Stimulated activated CD4-positive, alpha-beta T cell treated with anti-CD3 and anti-CD28 coated beads, TNF-alpha, amount 100 ng/mL, for 24 hours (primary cell): ENCODE results near the gene RIN2.
A peak's percentile ranks its signal among the peaks of the same experiment; 100 is the strongest.

Experiments
- DNase-seq, 3 experiments: peaks; one replicate each; pipeline ENCODE4 v3.0.0-alpha.2; 2020; ENCODE audit warnings: low read depth in 3 of 3

RIN2 gene

DNA sequence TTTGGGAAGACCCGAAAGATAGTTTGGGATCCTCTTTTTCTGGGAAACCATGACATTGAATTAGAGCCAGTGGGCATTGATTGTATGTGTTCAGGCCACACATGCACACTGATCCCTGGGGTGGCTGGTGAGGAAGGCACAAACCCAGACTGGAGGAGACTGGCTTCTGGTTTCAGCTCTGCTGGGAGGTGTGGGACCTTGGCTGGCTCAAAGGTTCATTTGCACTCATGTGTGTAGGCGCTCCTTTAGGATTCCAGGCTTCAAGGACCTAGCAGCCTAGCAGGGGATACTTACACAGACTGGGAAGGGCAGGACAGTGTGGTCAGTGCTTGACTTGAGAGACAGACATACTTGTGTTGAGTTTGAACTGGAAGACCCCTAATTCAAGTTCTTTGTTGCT lies 7.2 kb downstream of the RIN2 start:
- no peak for DNase-seq

DNA sequence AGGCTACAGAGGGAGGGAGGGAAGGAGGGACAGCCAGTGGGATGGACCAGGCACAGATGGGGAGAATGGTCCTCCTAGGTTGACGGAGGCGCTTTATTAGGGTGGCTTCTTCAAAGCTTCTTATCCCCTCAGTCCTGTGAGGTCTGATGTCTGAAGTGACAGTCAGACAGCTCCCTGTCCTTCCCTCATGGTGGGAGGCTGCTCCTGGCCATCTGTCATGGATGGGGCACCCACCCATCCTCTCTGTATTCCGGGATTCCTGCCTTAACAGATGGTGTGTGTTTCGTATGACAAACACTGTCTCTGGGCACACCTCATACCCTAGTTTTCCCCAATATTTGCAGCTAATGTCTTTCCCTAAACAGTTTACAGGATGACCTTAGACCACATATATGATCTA lies 7.9 kb downstream of the RIN2 start:
- no peak for DNase-seq

DNA sequence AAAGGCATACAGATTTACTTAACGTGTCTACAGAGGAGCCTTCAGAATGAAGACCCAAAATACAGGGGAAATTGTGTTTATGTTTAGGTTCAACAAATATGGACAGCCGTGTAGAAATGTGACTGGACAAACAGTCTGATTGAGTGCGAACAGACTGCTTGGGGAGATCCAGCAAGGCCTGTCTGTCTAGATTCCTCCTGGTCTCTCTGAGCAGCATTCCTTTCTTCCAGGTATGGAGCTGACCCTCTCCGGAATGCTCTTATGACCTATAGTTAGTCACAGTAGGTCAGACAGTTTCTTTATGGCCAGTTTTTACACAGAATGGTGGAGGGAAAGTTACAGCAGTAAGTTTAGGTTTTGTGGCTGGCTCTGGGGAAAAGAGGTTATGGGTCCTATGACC lies 9.0 kb downstream of the RIN2 start:
- no peak for DNase-seq

DNA sequence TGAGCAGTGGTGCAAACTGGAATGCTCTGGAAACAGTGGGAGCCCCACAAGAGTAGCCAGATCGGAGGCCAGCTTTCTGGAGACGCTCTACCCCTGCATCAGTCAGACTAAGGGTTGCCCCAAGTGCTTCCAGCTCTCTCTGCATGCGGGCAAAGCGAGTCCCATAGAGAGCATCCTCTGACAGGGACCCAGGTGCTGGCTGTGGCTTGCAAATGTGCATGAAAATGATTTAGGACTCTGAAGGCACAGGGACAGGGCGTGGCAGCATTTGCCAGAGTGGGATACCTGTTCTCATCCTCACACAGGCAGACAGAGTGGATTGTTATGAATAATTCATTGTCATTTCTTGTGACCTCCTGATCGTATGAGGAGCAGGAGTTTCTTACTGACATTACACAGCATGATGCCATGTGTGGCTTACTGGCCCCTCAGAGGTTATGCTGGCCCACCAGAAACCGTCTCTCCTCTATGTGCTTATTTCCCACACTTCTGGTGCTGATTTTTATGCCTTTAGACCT lies 10.3 kb downstream of the RIN2 start:
- no peak for DNase-seq

DNA sequence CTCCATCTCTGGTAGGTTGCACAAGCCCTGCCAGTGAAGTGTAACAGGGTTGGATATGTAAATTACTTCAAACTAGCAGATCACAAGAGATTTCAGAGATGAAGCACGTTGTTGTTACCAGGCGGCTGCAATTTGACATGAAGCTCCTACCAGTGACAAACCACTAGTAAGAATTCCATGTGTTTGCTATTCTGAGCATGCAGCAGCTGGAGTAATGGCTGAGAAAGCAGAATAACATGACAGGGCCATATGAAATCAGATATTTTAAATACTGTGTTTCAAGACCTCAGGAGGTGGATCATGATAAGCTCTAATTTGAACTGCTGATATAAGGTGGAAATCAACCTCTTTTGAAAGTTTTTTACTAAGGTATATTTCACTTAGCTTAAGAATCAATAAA lies 11.4 kb downstream of the RIN2 start:
- no peak for DNase-seq

DNA sequence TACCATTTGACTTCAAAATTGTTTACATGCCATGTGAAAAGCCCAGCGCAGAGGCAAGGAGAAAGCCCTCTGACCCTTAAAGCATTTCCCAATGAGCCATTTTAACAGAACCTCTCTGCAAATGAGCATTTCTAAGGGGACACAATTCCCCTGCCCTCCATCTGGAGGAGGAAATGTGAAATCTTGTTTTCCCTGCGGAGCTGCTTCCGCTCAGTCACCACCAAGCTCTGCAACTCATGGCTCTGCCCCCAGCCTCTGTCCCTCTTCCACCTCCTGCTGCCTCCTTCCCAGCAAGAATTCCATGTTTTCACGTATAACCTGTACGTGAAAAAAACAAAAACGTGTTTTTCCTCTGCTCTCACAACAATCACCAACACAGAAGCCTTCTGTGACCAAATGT lies 12.3 kb downstream of the RIN2 start:
- no peak for DNase-seq

DNA sequence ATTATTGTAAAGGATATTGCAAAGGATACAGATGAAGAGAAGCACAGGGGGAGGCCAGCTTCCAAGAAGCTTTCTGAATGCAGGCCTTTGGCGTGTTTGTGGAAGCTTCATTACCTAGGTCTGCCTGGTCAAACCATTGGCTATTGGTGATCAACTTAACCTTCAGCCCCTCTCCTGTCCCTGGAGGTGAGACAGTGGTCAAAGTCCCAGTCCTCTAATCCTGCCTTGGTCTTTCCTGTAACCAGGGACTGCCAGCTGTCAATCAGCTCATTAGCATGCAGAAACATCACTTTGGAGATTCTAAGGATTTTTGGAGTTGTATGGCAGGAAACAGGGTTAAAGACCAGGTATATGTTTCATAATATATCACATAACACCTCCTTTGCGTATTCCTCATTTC lies 13.0 kb downstream of the RIN2 start:
- no peak for DNase-seq

DNA sequence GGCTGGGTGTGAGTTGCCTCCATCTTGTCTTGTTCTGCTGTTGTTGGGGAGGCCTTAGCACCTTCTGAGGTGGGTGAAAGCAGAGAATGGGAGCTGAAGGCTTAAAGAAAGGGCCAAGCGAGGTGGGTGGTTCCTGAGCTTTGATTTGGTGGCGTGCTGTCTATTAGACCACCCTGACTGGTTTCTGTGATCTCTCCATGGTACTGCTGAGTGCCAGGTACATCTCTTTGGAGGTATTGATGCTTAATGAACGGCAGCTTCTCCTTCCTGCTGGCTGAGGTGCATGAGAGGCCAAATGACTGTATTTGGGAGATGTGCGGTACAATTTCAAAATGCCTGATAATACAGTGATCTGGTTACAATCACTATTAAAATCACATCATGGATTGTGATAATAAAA lies 15.4 kb downstream of the RIN2 start:
- no peak for DNase-seq

DNA sequence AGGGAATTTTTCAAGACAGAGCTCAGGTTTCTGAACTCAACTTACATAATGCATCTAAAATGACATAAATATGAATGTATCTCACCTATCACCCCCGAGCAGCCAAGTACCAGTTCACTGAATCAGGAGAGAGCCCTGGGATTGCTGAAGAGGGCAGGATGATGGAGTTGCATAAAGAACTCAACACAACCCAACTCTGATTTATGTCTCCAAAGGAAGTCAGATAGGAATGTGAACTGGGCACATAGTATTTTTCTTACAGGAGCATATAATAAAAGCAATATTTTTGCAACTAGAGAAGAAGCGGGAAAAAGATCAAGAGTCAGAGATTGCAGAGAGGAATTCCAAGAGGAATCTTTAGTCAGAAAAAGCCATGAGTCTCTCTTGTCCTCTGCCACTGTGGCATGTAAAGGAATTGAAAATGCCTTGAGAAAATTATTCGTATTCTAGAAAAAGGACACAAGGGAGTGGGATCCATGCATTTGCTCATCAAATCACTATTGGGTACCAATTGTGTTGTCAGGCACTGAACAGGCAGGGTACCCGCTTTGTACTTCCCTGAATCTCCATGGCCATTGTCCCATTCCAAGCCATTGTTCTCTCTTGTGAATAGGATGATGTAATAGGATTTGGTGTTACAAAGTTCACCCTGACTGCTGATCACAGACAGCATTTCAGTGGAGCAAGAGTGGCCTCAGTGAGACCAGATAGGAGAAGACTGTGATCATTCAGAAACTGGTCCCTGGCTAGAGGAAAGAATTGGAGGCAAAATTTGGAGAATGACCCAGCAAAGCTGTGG lies 16.3 kb downstream of the RIN2 start:
- no peak for DNase-seq

DNA sequence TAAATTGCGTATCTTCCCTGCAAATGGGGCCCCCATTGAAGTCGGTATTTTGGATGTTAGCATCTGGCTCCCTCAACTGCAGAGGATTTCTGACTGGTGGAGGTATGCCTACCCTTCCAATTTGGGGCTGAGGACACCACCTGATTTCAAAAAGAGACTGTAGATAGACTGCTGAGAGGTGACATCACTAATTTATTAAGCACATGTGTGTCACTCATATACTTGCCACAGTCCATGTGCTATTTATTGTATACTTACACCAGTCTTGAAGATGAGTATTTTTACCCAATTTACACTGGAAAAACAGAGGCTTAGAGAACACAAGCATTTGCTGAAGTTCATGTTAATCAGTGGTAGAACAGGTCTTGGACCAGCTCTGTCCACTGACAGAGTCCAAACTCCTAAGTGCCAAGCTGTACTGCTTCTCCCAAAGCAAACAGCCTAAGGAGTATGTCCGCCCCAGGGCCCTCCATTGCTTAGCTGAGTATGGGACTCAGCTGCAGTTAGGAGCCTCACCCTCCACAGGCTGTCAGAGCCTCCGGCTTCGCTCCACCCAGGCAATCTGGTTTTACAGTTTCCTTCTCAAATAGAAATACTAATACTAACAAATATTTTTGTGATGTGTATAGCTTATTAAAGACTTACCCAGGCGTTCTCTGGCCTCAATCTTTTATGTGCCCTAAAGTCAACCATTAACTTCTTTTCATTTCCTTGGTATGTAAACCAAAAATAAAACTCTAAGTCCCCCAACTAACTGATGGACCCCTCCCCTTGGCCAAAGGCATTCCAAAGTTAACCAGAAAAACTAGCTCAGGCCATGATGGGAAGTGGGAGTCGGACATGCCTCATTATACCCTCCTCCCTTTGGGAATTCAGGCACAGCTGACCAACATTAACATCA lies 17.5 kb downstream of the RIN2 start:
- no peak for DNase-seq

DNA sequence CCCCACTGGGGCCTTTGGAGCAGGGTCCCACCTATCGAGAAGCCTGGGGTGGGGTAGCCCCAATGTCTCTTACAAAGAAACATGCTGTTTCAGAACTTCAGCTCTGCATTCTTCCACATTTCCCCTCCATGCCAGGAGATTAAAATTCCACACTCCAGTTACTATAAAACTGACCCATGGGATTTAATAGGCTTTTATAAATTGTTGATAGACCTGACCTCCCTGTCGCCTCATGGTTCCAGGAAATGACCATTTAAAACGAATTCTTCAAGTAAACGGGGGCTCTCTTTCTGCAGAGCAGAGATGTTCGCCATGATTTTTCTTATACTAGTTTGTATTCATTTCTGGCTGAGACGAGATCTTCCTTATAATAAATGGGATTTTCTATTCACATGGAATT lies 19.3 kb downstream of the RIN2 start:
- DNase-seq = no peak

DNA sequence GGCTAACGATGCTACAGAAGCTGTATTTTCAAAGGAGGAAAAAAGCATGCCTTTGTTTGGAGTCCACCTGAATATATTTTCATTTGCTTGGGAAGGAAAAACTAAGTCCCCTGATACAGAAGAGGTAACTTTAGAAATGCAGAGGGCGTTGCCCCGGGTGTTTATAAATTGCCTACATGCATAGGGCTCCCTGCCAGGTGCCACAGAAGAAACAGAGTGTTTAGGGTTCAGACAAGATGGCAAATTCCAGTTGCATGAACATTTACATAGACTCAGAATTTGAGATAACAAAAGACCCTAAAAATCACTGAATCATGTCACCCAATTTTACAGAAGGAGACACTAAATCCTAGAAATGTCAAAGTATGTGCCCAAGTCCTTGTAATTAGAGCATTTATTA lies 19.9 kb downstream of the RIN2 start:
- no peak for DNase-seq

DNA sequence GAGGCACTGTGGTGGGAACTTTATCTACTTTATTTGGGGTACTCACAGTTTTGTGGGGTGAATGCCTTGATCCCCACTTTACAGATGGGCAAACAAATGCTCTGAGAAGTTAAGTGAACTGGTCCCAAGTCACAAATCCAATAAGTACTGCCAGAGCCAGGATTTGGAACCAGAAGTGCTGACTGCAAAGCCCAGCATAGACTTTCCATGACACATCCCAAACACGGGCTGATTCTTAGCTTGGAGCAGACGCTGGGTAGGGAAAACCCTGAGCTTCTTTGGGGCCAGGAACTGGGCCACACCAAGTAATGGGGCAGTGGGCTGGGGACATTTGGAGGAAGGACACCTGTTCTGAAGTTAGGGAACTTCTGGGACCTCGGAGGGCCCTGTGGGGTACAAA lies 20.3 kb downstream of the RIN2 start:
- no peak for DNase-seq

DNA sequence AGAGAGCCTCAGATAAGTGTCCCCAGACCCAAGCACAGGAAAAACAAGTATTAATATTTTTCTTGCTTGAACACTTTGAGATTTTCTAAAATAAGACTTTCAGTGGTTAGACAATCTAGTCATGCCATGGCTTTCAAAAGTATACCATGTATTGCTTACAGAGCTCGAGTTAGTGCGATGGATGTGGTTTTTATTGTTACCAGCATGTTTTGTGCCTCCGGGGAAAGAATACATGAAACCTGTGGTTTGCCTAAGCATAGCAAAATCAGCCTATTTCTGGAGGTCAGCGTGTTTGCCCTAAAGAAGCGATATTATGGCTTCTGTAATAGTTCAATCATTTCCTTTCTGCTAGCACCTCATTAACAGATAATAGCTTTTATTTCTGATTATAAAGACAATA lies 21.6 kb downstream of the RIN2 start:
- no peak for DNase-seq

DNA sequence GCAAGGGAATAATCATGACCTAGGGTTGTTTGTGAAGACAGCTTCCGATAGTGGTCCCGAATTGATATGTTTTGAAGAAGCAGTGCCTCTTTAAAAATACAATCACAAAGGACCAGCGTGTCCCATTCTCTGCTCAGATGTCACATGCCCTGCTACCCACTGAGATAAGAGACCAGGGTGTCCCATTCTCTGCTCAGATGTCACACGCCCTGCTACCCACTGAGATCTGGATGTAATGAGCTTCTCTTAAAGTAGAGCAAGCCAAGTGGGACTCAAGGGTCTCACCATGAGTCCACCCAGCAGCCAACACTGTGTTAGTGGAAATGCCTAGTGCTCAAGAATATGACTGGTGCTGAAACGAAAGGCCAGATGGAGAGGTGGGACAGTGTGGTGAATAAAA lies 22.2 kb downstream of the RIN2 start:
- no peak for DNase-seq

DNA sequence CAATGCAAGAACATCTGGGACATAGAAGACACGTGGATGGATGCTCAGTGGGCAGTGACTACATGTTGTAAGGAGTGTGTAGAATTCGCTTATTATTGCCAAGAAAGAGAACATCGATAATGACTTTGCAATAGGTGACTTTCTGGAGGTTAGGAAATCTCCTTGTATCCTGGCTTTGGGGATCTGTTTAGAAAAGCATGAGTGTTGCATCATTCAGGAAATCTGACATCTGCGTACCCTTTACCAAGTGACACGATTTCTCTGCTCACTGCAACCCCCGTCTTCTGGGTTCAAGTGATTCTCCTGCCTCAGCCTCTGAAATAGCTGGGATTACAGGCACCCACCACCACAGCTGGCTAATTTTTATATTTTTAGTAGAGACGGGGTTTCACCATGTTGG lies 23.2 kb downstream of the RIN2 start:
- DNase-seq = no peak

DNA sequence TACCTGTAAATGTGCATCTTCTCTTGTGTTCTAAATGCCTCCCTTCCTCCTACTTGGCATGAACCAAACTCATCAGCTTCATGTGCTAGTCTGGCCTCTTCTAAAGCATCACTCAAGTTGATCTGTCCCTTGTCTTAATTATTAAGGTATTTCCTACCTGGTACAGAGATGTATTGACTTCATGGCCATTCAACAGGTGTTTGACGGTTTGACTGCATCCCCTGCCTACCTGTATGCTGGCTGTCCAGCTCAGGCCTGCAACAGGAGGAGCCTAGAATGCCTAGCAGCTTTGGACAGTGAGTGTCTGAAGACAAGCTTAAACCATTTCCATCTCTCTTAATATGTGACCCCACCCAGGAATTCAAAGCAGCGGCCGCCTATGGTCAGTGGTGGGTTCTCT lies 24.6 kb downstream of the RIN2 start:
- no peak for DNase-seq

DNA sequence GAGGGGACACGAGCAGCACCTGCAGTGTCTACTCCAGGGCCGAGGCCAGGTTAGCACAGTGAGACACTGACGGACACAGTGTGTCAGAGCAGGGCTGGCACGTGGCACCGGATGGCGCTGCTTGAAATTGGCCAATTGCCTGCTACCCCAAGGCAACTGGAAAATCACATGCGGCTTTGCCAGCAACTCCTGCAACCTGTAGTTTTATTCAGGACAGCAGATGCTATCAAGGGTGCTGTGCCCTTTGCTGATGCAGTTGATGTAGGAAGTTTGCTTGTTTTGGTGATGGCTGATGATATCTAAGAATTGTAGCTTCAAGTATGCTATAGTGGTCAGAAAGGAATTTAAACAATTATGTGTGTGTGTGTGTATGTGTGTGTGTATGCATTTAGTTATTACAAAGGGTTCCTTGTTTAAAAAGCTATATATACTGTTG lies 25.9 kb downstream of the RIN2 start:
- no peak for DNase-seq

DNA sequence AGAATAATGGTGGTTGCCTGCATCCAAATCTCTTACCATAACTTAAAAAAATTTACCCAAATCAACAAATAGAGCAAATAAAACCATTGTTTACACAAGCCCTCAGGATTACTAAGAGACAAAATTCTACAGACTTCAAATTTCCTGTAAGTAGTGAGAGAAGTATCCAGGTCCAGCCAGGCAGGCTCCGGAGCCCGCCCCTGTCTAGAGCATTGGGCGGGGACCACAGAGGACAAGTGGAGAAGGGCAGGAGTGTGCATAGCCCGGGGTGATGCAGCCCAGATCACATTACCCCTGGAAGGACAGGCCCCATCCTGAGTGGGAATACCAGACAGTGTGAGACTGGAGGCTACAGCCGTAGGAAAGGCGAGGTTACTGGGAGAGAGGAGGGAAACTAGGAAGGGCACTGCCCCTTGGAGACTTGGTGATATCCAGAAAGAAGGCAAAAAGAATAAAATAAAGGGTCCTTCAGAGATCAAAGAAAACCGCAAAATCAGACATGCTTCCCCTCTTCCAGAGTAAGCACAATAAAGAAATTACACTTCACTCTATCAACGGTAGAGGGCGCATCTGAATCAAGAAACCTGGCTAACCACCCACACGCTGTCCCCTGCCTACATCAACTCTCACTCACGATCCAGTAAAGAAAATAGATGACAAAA lies 26.6 kb downstream of the RIN2 start:
- peak in 2 of 3 experiments; percentile 5 to 21 for DNase-seq

DNA sequence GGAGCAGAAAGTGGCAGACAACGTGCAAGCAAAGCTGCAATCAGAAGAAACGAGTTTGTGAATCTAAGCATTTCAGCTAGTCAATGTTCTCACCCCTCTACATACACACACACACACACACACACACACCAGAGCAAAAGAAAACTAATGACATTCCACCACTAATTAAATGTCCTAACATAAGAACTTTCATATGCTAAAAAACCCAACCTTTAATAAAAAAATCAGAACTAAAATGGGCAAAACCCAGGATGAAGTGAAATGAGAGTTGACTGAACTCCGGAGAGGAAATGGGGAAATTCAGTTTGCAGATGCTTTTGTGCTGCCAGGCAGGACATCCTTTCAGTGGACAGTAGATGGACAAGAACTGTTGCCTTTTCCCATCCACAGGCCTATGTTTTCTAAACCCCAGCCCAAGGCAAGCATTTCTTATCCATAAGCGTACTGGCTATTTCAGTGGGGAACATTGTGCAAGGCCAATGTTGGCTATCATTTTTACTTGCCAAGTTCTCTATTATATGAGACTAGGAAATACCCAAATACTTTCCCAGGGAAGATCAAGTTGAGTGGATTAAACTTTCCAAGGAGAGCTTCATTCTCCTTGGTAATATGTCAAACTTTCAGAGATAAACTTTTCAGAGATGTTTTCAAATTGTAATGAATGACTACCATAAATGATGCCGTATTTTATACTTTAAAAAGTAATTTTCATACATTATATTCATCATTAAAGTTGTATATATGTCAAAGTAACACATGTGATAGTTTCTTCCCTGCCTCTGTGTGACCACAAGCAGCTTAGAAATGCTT lies 27.3 kb downstream of the RIN2 start:
- DNase-seq = no peak

DNA sequence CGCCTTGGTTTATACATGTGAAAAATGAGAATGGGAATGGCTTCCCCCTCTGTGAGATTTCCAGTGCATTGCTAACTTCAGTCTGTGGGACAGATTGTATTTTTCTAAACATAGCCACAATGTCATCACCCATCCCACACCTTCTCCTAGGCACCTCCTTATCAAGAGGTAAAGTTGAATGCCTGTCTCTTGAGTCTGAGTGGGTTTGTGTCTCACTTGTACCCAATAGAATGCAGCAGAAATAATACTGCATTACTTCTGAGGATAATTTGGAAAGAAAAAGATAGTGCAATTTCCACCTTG lies 27.9 kb downstream of the RIN2 start:
- DNase-seq = no peak

DNA sequence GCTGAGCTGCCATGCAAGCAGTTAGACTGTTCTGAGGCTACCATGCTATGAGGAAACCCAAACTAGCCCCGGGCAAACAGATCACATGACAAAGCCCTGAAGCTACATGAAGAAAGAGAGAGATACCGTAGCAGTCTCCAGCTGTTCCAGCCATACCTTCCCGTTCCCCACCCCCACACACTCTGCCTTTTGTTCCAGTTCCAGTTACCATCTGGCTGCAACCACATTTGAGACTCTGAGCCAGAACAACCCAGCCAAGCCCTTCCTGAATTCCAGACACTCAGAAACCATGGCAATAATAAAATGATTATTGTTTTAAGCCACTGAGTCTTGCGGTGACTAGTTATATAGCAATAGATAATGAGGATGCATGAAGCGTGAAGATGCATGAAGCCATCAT lies 28.3 kb downstream of the RIN2 start:
- no peak for DNase-seq
